Pulmonary artery endothelial cell (primary cell): ENCODE measurements around the gene NOTCH2. TPM values are rescaled to one million over a fixed set of nuclear protein-coding genes. Genes with fewer than 3 reads are reported as not detected.
"Not testable (repeated sequence)": the region's sequence is repeated elsewhere in the genome, so short reads cannot be mapped to it uniquely, and the experiment has no call there.

ENCODE experiments used
- DNase-seq: peaks from one replicate; pipeline ENCODE4 v3.0.0-alpha.2; 2011; ENCODE audit warnings: low read depth, low spot score
- total RNA-seq: library from RNA; depleted of rRNA; stranded (reverse); fragments of >200 nt; gene quantifications from 2 replicates; pipeline ENCODE4 v1.2.3, GENCODE V29; 2014

Gene NOTCH2
- 42.9 and 52.1 TPM in 2 replicates for total RNA-seq

DNA sequence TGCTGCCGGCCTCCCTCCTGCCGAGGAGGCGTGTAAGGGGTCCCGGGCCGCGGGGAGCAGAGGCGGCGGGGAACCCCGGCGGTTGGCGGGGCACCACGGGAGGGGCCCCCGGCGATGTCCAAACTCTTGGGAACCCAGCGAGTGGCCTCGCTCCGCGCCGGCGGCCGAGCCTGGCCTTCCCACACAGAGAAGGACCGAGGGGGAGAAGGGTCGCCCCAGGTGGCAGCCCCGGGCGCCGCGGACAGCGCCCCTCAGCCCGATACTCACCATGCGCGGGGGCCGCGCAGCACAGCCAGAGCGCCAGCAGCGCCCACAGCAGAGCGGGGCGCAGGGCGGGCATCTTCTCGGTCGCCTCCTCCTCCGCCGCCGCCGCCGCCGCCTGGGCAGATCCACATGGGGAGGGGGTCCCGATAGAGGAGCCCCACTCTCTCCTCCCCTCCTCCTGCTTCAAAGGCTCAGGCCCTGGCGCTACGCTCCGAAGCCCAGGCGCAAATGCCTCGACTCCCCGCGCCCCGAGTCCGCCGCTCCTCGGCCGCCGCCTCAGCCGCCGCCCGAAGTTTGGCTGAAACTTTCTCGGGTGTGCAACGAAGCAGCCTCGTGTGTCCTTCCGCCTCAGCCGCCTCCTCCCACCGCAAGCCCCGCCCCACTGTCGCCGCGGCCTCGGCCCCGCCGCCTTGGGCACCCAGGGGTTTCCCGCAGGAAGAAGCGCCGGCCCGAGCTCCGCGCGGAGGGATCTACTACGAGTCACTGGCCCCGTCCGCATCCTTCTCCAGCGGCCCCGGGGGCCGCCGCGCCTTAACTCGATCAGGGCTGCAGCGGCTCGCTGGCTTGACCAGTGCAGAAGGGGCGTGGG lies at the start of gene NOTCH2:
TSS of gene NOTCH2 (minus strand) at position 596 of the 853 bp plus-strand sequence. CDS start at position 340, 256 bp downstream.
- DNase-seq, result not testable (repeated sequence)

DNA sequence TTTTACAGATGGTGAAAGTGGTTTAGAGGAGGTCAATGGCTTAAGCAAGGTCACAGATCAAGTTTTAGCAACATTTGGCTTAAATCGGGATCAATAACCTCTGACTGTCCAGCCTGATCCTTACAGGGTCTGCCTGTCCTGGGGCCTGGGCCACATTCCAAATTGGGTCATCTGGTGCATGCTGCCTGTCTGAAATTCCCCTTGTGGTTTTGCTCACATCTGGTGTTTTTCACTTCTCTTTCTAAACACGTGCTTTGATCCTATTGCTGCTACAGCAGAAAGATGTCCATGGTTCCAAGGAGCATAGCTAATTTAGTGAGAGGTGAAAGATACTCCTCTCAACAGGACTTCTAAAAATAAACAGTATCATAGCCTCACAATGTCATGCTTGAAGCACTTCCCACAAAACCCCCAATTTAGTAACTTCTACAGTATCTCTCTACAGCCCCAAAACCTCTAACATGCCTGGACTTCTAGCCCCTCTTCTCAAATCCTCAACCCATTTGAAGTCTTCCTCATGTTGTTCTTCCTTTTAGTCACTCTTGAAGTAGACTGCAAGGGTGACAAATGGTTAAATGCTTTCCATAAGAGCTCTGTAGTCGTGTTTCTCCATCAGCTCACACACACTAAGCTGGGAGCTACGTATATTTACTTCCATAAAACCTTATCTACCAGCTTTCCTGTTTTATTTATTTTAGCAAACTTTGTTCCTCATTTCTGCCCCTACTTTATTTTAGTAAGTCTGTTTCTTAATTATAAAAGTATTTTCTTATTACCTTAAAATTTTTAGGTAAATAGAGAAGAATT lies 48.1 kb upstream of the NOTCH2 start:
- not testable (repeated sequence) for DNase-seq

- DNase-seq, result not testable (repeated sequence)
Measured at GRCh38 chr1:120116094-120116493, 46.6 kb upstream of the NOTCH2 start.

DNA sequence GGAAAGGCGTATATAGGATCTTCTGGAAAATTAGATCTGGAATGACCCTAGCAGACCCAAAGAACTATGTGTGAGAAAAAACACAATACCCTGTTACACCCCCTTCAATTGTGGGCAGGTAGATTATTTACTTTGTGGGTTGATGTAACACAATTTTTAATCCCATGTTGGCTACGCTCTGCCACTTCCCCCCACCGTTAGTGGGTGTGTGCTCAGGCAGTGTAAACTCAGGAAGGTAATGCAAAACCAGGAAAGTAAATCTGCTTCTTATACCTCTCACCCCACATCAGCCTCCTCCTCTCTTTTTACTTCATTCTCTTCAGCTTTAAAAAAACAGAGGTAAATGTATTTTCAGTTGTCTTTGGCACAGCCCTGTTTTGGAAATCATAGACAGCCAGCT lies 43.7 kb upstream of the NOTCH2 start:
- DNase-seq, result not testable (repeated sequence)

GRCh38 chr1:120112212-120112611 lies 42.8 kb upstream of the NOTCH2 start:
- not testable (repeated sequence) for DNase-seq

DNA sequence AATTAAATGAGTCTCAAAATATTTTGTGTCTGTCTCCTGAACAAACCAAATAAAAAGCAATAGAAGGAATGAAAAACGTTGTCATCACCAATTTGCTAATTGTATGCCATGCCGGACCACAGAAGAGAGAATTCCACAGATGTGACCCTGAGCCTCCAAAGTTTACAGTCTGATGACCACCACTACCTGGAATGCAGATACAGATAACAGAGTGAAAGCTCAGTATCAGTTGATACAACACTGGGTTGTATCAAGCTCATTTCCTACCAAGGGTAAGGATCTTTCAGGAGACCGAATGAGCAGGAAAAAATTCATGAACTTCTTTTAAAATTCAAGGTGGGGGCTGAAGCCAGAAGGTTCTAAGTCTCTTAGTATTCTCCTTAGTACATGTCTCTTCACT lies 42.3 kb upstream of the NOTCH2 start:
- not testable (repeated sequence) for DNase-seq

DNA sequence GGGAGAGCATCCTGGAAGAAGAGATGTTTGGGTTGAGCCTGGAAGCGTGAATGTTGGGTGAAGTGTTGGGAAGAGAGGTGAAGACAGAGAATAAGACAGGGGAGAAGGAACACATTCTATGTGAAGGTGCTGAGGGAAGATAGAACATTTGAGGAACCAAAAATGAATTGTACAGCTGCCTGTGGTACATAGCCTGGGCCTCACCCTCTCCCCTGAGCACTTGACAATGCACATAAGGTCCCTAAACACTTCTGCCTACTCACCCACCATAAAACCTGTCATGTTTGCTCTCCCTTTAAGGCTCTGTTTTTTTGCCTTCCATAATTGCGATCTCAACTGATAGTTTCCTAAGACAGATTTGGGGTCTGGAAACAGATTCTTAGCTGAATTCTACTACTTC lies 41.5 kb upstream of the NOTCH2 start:
- not testable (repeated sequence) for DNase-seq

DNA sequence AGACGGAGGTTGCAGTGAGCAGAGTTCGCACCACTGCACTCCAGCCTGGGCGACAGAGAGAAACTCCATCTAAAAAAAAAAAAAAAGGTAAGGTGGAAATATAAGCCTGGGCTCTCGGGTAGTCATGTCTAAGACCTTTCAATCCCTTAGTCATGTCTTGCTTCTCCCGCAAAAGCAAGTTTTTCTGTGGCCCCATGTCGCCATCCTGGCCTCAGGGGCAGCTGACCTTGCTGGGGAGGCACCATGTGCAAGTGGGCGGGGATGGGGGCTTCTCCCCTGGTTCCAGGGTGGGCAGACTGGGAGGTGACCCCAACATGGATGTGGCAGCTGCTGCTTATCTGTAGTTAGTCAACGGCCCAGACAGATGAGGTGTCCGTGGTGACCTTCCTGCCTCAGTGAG lies 40.2 kb upstream of the NOTCH2 start:
- DNase-seq, result not testable (repeated sequence)

GRCh38 chr1:120109180-120109579 lies 39.7 kb upstream of the NOTCH2 start:
- not testable (repeated sequence) for DNase-seq

- not testable (repeated sequence) for DNase-seq
Measured at GRCh38 chr1:120105288-120105687, 35.8 kb upstream of the NOTCH2 start.

DNA sequence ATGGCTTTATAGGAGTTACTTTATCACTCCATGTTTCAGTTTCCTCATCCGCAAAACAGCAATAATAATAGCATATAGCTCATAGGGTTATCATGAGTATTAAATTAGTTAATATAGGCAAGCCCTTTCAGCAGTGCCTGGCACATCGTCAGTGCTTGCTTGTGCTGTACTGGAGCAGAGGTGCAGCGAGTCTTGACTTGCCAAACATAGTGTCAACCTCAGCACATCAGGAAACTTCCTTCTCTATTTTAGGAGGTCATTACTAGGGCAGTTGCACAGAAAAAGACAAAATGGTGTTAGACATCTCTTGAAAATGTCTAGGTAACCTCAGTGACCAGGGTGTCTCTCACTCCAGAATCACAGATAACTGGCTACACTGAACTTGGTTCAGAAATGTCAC lies 34.3 kb upstream of the NOTCH2 start:
- DNase-seq, result not testable (repeated sequence)

DNA sequence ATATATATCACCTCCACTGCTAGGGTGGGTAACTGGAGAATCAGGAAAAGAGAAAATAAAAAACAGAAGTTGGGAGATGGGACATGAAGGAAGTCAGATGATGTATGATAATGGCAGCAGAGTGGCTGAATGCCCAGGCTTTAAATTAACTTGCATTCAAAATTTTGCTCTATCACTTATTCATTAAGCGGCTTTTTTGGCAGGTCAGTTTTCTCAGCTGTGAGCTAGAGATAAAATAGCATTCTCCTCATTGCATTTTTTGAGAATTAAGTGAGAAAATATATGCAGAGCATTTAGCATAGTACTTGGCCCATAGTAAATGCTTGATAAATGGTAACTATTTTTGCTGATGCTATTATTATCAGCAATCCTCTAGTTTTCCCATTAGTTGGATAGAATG lies 32.1 kb upstream of the NOTCH2 start:
- not testable (repeated sequence) for DNase-seq

GRCh38 chr1:120100590-120100989 lies 31.1 kb upstream of the NOTCH2 start:
- DNase-seq, result not testable (repeated sequence)

- DNase-seq, result not testable (repeated sequence)
Measured at GRCh38 chr1:120098986-120099759, 29.7 kb upstream of the NOTCH2 start.

- DNase-seq, result not testable (repeated sequence)
Measured at GRCh38 chr1:120096981-120097545, 27.6 kb upstream of the NOTCH2 start.

GRCh38 chr1:120093548-120094181 lies 24.2 kb upstream of the NOTCH2 start:
- DNase-seq, result not testable (repeated sequence)

DNA sequence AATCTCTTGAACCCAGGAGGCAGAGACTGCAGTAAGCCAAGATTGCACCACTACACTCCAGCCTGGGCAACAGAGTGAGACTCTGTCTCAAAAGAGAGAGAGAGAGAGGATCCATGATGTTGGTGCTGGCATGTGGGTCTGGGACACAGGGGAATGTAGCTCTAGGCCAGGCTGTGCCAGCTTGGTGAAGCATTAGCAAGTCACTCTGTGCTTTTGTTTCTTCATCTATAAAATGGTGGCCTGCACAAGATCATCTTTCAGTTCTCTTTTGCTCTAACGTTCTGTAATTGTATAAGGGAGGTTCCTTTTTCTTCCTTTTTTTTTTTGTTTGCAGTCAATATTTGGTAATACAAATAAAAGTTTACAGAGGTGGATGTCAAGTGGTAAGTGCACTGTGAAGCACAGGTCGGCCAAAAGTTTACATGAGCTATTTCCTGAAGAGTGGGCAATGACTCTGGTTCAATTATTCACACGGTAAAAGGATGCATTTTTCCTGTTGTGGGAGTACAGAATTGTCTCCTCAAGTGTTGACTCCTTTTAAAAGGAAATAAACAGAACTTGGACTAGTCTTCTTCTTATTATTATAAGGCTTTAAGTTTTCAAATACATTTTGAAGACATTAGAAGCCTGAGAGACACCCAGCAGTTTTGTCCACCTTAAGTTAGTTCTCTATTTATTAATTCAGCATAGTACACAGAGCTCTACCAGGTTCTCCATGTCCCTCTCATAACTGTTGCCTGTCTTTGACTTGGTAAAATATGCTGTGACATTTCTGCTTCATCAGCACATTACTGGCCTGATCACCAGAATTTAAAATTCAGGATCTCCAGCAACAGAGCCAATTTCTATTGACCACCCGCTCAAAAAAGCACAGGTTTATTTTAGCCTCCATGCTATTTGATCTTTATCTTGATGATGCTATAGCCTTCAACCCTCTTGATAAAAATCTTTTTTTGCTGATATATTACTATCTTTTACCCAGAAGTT lies 23.1 kb upstream of the NOTCH2 start:
- DNase-seq, result not testable (repeated sequence)

DNA sequence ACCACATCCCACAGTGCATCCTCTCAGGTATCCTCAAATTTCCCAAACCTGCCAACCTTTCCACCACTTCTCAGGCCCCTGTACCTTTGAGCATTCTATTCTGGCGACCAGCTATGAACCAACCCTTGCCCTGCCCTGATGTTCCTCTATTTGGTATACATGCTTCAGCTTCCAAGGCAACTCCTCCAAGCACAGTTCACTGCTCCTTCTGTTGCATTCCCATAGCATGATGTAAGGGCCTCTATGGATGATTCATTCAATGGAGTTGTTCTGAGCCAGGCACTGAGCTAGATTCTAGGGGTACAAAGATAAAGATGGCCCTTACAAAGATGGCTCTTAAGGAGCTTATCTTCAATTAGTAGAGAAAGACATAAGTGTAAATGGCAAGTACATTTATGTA lies 21.4 kb upstream of the NOTCH2 start:
- DNase-seq, result not testable (repeated sequence)

DNA sequence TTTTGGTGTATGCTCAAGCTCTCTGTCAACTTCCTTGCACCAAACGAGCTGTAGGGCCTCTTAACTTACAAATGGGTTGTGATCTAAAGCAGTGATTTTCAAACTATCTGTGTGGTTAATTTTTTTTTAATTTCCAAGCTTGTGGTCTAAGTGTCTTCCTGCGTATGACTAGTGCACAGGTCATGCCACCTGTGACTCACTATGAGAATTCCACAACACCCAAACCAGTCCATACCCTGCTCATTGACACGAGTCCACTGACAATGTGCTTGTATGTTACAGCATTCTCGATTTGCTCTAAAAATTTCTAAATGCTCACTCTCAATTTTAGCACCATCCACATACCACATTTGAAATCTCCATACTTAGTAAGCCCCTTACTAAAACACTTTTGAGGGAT lies 18.5 kb upstream of the NOTCH2 start:
- not testable (repeated sequence) for DNase-seq
